NT2/D1 (cell line): ENCODE measurements around the gene GRAMD2B.

Source experiments
- SUZ12 ChIP-seq: IDR thresholded peaks from 2 replicates; pipeline ENCODE4 v1.6.1; 2011; ENCODE audit not compliant: insufficient read length, insufficient read depth; ENCODE audit errors: extremely low read depth
- YY1 ChIP-seq: IDR thresholded peaks from 2 replicates; pipeline ENCODE4 v1.6.1; 2011; ENCODE audit not compliant: insufficient read length, insufficient read depth
- ZNF274 ChIP-seq: IDR thresholded peaks from 2 replicates; pipeline ENCODE4 v1.6.1; 2011; ENCODE audit warnings: mild to moderate bottlenecking, low read depth, low read length

DNA sequence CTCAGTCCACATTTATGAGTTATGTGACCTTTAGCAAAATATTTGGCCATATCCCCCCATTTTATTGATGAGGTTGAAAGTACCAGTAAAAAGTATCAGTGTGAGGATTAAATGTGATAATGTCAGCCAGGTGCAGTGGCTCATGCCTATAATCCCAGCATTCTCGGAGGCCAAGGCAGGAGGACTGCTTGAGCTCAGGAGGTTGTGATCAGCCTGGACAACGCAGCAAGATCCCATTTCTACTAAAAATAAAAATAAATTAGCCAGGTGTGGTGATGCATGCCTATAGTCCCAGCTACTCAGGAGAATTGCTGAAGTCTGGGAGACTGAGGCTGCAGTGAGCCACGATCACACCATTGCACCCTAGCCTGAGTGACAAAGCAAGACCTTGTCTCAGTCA is 71.2 kb downstream of the GRAMD2B start:
- TF ChIP-seq ZNF274 (no peak), YY1 (no peak), SUZ12 (no peak)
